ENCODE data around the gene COQ8A. TPM values are rescaled to one million over a fixed set of nuclear protein-coding genes. Genes with fewer than 3 reads are reported as not detected.

COQ8A gene
- polyA plus RNA-seq, 1 of the 3 experiments (the other 2 are of a cell fraction): 11.8 TPM

DNA sequence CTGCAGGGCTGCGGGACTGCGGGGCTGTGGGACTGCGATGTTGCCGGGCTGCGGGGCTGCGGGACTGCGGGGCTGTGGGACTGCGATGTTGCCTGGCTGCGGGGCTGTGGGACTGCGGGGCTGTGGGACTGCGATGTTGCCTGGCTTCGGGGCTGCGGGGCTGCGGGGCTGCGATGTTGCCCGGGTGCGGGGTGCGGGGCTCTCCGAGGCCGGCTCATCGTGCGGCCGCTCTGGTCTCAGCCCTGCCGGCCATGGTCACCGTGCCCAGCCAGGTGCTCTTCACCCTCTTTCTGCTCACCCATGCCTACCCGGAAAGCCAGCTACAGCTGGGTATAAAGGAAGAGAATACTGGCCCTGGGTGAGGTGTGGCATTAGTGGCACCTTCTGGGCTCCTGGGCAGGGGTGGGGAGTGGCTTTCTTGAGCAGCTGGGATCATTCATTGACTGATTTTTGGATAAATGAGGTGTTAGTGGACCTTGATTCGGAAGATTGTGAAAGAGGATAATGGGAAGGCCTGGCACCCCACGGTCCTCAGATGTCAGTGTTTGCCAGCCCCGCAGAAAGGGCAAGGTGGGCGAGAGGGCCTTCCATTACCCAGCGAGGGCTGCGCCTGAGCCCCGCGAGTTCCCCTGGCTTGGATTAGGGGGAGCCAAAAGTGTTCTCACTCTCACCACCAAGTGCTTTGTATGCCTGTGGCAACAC lies 36.3 kb downstream of the COQ8A start (continued):
- TF ChIP-seq, protein P1, sequence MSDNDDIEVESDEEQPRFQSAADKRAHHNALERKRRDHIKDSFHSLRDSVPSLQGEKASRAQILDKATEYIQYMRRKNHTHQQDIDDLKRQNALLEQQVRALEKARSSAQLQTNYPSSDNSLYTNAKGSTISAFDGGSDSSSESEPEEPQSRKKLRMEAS (IDR thresholded peaks at IDR 0.05; ENCODE audit: low read depth): no peak
- TF ChIP-seq SMC3 (IDR thresholded peaks at IDR 0.05; ENCODE audit: low read depth, low read length): no peak
- no peak for TF ChIP-seq MEF2A (IDR thresholded peaks at IDR 0.05; ENCODE audit: borderline replicate concordance, low read depth)
- no peak for TF ChIP-seq ELF1 (IDR thresholded peaks at IDR 0.05)
- TF ChIP-seq, protein P2, sequence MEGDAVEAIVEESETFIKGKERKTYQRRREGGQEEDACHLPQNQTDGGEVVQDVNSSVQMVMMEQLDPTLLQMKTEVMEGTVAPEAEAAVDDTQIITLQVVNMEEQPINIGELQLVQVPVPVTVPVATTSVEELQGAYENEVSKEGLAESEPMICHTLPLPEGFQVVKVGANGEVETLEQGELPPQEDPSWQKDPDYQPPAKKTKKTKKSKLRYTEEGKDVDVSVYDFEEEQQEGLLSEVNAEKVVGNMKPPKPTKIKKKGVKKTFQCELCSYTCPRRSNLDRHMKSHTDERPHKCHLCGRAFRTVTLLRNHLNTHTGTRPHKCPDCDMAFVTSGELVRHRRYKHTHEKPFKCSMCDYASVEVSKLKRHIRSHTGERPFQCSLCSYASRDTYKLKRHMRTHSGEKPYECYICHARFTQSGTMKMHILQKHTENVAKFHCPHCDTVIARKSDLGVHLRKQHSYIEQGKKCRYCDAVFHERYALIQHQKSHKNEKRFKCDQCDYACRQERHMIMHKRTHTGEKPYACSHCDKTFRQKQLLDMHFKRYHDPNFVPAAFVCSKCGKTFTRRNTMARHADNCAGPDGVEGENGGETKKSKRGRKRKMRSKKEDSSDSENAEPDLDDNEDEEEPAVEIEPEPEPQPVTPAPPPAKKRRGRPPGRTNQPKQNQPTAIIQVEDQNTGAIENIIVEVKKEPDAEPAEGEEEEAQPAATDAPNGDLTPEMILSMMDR (IDR thresholded peaks at IDR 0.05): no peak
- no peak for TF ChIP-seq TAF1 (IDR thresholded peaks at IDR 0.05; ENCODE audit: borderline replicate concordance, low read depth, low read length)

DNA sequence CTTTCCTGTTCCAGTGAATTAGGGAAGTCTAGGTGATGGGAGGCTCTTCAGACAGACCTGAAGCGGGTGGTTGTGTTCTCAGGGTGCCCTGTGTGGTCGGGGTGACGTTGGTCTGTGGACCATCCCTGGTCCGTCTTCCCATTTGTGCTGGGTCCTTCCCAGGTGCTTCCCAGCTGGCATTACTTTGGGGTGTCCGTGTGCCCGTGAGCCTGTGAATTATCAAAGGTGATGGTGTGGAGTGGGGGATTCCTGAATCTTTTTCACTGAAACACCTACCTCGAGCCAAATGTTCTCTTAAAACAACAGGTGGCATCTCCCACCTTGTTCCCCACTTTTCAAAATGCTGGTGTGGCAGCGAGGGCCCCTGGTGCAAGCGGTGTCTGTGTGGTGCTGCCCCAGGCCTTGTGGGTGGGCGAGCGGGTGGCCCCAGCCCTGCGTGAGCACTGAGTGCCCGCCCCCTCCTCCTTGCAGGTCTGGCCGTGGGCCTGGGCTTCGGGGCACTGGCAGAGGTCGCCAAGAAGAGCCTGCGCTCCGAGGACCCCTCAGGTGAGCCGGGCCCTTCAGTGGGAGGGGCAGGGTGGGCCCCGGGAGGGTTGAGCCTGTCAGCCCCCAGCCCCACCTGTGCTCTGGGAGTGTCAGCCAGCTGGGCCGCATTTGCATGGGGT lies 37.0 kb downstream of the COQ8A start:
- Histone ChIP-seq H3K4me2 (no peak overlapping the region), H3K27ac (ENCODE audit: low read depth in 2 of 2, low read length in 1 of 2) (no peak overlapping the region), H4K20me1 (ENCODE audit: insufficient read depth) (no peaks in the 10 kb centered on the region), H3K36me3 (replicated peaks in 1 of 2; ENCODE audit: control insufficient read depth in 1 of 2, insufficient read depth in 2 of 2, low read length in 1 of 2) (no peaks in the 10 kb centered on the region), H3F3A (replicated peaks; ENCODE audit: insufficient read depth) (no peaks in the 10 kb centered on the region), H3K9me3 (no peaks in the 10 kb centered on the region), H3K79me2 (ENCODE audit: insufficient read depth) (no peaks in the 10 kb centered on the region), H3K9me2 (no peaks in the 10 kb centered on the region), H3K9ac (no peak overlapping the region), H3K27me3 (ENCODE audit: insufficient read depth) (no peaks in the 10 kb centered on the region), H3K4me1 (ENCODE audit: control insufficient read depth in 1 of 2, insufficient read depth in 2 of 2, low read depth in 1 of 2, low read length in 1 of 2) (peaks cover 0 to 38% of the 10 kb centered on the region in 2 experiments; a peak in 1 of 4 replicates), H2AFZ (ENCODE audit: low read depth) (no peak overlapping the region), H3K4me3 (ENCODE audit: low read depth in 2 of 2, low read length in 1 of 2) (no peak overlapping the region)
- DNase-seq: no peak
- ChIA-PET CTCF (no interaction called here), POLR2A (no interaction called here)
- WGBS (ENCODE audit: low lambda C conversion rate): 97% methylated on average over 7 of the region's 21 CpGs
- TF ChIP-seq RXRA (IDR thresholded peaks at IDR 0.05; ENCODE audit: borderline replicate concordance, low read depth): no peak
- TF ChIP-seq POLR2AphosphoS5 (IDR thresholded peaks at IDR 0.05; ENCODE audit: low read depth, low read length): no peak
- TF ChIP-seq RFX5 (IDR thresholded peaks at IDR 0.05; ENCODE audit: low read length): no peak
- TF ChIP-seq MEF2A (IDR thresholded peaks at IDR 0.05; ENCODE audit: borderline replicate concordance, low read depth): no peak
- TF ChIP-seq TEAD4 (IDR thresholded peaks at IDR 0.05; ENCODE audit: borderline replicate concordance, insufficient read depth): no peak
- no peak for TF ChIP-seq EZH2phosphoT487 (IDR thresholded peaks at IDR 0.05; ENCODE audit: borderline replicate concordance, low read depth)
- TF ChIP-seq, protein P3, sequence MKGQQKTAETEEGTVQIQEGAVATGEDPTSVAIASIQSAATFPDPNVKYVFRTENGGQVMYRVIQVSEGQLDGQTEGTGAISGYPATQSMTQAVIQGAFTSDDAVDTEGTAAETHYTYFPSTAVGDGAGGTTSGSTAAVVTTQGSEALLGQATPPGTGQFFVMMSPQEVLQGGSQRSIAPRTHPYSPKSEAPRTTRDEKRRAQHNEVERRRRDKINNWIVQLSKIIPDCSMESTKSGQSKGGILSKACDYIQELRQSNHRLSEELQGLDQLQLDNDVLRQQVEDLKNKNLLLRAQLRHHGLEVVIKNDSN (IDR thresholded peaks at IDR 0.05; ENCODE audit: borderline replicate concordance, low read depth): no peak
- TF ChIP-seq, protein P2 (IDR thresholded peaks at IDR 0.05): no peak
- TF ChIP-seq, protein P4, sequence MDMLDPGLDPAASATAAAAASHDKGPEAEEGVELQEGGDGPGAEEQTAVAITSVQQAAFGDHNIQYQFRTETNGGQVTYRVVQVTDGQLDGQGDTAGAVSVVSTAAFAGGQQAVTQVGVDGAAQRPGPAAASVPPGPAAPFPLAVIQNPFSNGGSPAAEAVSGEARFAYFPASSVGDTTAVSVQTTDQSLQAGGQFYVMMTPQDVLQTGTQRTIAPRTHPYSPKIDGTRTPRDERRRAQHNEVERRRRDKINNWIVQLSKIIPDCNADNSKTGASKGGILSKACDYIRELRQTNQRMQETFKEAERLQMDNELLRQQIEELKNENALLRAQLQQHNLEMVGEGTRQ (IDR thresholded peaks at IDR 0.05; ENCODE audit: borderline replicate concordance, low read depth, low read length): no peak
- TF ChIP-seq RCOR1 (IDR thresholded peaks at IDR 0.05; ENCODE audit: low read length): no peak
- TF ChIP-seq SMC3 (IDR thresholded peaks at IDR 0.05; ENCODE audit: low read depth, low read length): no peak
